ENCODE results near the gene COPE.

- TF ChIP-seq POLR2A (IDR thresholded peaks at IDR 0.05) (no peak), POLR2AphosphoS5 (IDR thresholded peaks at IDR 0.05) (no peak)
Measured at GRCh38 chr19:18857223-18857622, 62.0 kb downstream of the COPE start.
